ENCODE results near the gene KIF2A. TPM values are rescaled to one million over a fixed set of nuclear protein-coding genes. Genes with fewer than 3 reads are reported as not detected.

The KIF2A gene
- total RNA-seq, 1 experiment from 2014 or later = 86.1 TPM

DNA sequence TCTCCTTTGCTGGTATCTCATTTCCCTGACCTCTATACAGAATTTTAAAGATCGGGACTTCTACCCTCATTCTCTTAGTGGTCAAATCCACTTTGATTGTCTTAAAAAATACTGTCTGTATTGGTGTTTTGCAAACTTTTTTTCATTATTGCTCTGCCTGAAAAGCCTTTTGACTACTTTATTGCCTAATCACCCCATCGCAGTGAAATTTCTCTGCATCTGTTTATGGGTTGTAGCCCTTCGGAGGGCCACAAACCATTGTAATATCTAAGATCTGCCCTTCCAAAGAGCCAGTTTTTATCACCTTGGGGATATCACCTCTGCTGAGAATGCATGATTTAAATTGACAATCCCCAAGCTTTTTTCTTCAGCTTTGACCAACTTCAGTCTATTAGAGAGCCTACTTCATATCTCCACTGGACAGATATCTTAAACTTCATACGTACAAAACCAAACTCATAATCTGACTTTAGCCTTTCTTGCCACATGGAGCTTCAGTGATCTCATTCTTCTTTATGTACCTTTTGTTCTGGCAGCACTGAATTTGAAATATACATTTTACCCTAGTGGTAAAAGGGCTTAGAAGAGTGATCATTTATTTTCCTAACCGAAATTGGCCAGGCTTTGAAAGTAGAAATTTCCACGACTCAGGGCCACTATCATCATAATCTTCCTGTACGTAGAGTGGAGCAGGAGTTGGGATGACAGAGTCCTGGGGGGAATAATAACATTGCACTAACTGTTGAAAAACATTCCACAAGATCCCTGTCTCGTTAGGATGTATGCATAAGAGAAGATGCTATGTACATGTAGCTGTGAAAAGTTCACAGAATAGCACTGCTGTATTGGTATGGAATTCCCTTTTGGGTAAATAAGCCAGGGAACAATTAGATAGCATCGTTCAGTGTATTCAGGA, 21.4 kb downstream of the KIF2A start:
- no CpG with 5 or more reads among the region's 9 CpGs for WGBS (ENCODE audit: extremely low coverage, insufficient read length, low lambda C conversion rate)
- H4K91ac ChIP-seq (ENCODE audit: insufficient read length, low read depth, low read length) = no peak overlapping the region
- H2BK120ac ChIP-seq (ENCODE audit: low read depth, low read length, poor library complexity, severe bottlenecking) = no peak overlapping the region
- Mint-ChIP-seq H3K9me3 (no peaks in the 10 kb centered on the region), H3K36me3 (ENCODE audit: insufficient read depth in 1 of 3, low read depth in 3 of 3) (peaks cover 3 to 14% (median 9%) of the 10 kb centered on the region in 3 experiments; a peak in 4 of 7 replicates), H3K4me1 (peaks cover 20 to 26% of the 10 kb centered on the region in 2 experiments), H3K4me3 (no peak overlapping the region), H3K27ac (peak overlapping the region in 1 of 3 experiments; percentile 44; a peak in 4 of 7 replicates), H3K27me3 (ENCODE audit: low read depth) (no peaks in the 10 kb centered on the region)
- H3K9ac ChIP-seq (ENCODE audit: extremely low read depth, insufficient read length, low read length) = no peak overlapping the region
- H4K5ac ChIP-seq (ENCODE audit: insufficient read length, low read depth, low read length) = no peak overlapping the region
- no peak overlapping the region for H2BK12ac ChIP-seq (ENCODE audit: insufficient read length, low read depth, low read length)
- H3K9me3 ChIP-seq (ENCODE audit: control insufficient read depth, low read depth, low read length) = no peaks in the 10 kb centered on the region
- peaks cover 7% of the 10 kb centered on the region for H3K79me1 ChIP-seq (ENCODE audit: insufficient read depth, low read depth, low read length, poor library complexity, severe bottlenecking)
- H3K27me3 ChIP-seq (ENCODE audit: insufficient read depth, low read length) = no peaks in the 10 kb centered on the region
- no peak overlapping the region for H3K56ac ChIP-seq (ENCODE audit: insufficient read length, low read depth, low read length)
- no peaks in the 10 kb centered on the region for H3K23me2 ChIP-seq (ENCODE audit: insufficient read length, low read depth, low read length, poor library complexity, severe bottlenecking)
- H4K8ac ChIP-seq (replicated peaks; ENCODE audit: insufficient read length, low read depth, low read length) = no peak overlapping the region
- no peak overlapping the region for H3K18ac ChIP-seq (ENCODE audit: insufficient read length, low read depth, low read length)
- H3K23ac ChIP-seq (ENCODE audit: insufficient read length, low read depth, low read length) = no peak overlapping the region
- no peak overlapping the region for H3T11ph ChIP-seq (ENCODE audit: low read length)
- no peak overlapping the region for H2BK15ac ChIP-seq (ENCODE audit: low read depth, low read length)
- peaks cover 15% of the 10 kb centered on the region; the same call in 1 of the 2 replicates for H3K79me2 ChIP-seq (ENCODE audit: insufficient read depth, low read length)
- no peak overlapping the region for H3K4ac ChIP-seq (ENCODE audit: low read depth, low read length)
- no peak overlapping the region for H3K4me2 ChIP-seq (ENCODE audit: insufficient read depth, insufficient read length, low read length)
- no peak overlapping the region for H3K14ac ChIP-seq (ENCODE audit: insufficient read depth, low read length)
- H3K27ac ChIP-seq (ENCODE audit: insufficient read length, low read depth, low read length) = no peak overlapping the region
- DNase-seq = no peak
- no peak overlapping the region for H2AFZ ChIP-seq (ENCODE audit: low read length)
- no peak overlapping the region for H2BK20ac ChIP-seq (ENCODE audit: low read depth, low read length, poor library complexity, severe bottlenecking)
- no peaks in the 10 kb centered on the region for H4K20me1 ChIP-seq (ENCODE audit: control insufficient read depth, insufficient read depth, insufficient read length)
- H3K4me1 ChIP-seq (ENCODE audit: insufficient read depth, low read length) = no peaks in the 10 kb centered on the region
- no peak overlapping the region for H2BK5ac ChIP-seq (ENCODE audit: insufficient read length, low read length)
- H2AK5ac ChIP-seq (ENCODE audit: insufficient read length, low read length) = no peak overlapping the region
- TF ChIP-seq, protein P1, sequence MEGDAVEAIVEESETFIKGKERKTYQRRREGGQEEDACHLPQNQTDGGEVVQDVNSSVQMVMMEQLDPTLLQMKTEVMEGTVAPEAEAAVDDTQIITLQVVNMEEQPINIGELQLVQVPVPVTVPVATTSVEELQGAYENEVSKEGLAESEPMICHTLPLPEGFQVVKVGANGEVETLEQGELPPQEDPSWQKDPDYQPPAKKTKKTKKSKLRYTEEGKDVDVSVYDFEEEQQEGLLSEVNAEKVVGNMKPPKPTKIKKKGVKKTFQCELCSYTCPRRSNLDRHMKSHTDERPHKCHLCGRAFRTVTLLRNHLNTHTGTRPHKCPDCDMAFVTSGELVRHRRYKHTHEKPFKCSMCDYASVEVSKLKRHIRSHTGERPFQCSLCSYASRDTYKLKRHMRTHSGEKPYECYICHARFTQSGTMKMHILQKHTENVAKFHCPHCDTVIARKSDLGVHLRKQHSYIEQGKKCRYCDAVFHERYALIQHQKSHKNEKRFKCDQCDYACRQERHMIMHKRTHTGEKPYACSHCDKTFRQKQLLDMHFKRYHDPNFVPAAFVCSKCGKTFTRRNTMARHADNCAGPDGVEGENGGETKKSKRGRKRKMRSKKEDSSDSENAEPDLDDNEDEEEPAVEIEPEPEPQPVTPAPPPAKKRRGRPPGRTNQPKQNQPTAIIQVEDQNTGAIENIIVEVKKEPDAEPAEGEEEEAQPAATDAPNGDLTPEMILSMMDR (conservative IDR thresholded peaks at IDR 0.05) = no peak

Measured in H9 (cell line).